Gastroesophageal sphincter (tissue), 3 donors: ENCODE data around the gene RNF215.

Source experiments
- EP300 ChIP-seq: sonication (generic); formaldehyde crosslinking; IDR thresholded peaks from one replicate; pipeline ENCODE4 v1.6.1; 2017; ENCODE audit warnings: antibody characterized with exemption, mild to moderate bottlenecking
- POLR2A ChIP-seq, 2 donors: fragments of 450-650 bp; IDR thresholded peaks; one replicate each; pipeline ENCODE4 v1.6.1; 2017; ENCODE audit warnings: antibody characterized with exemption in 2 of 2, mild to moderate bottlenecking in 2 of 2, moderate library complexity in 1 of 2
- POLR2AphosphoS5 ChIP-seq: sonication (generic); formaldehyde crosslinking; IDR thresholded peaks from one replicate; pipeline ENCODE4 v1.6.1; 2017; ENCODE audit warnings: antibody characterized with exemption
- TF ChIP-seq, protein P1 (sequence below), 4 experiments: fragments of 200-600 bp in 2 of 4; fragments of 450-650 bp in 2 of 4; sonication (generic) in 1 of 4; IDR thresholded peaks; one replicate each; pipeline ENCODE4 v1.5.1; 2017 to 2019; ENCODE audit warnings: antibody characterized with exemption in 4 of 4, mild to moderate bottlenecking in 2 of 4, moderate library complexity in 2 of 4

- TF ChIP-seq POLR2AphosphoS5 (no peak), POLR2A (IDR thresholded peaks at IDR 0.05) (peak; percentile 78 to 83), EP300 (no peak)
- TF ChIP-seq, protein P1, sequence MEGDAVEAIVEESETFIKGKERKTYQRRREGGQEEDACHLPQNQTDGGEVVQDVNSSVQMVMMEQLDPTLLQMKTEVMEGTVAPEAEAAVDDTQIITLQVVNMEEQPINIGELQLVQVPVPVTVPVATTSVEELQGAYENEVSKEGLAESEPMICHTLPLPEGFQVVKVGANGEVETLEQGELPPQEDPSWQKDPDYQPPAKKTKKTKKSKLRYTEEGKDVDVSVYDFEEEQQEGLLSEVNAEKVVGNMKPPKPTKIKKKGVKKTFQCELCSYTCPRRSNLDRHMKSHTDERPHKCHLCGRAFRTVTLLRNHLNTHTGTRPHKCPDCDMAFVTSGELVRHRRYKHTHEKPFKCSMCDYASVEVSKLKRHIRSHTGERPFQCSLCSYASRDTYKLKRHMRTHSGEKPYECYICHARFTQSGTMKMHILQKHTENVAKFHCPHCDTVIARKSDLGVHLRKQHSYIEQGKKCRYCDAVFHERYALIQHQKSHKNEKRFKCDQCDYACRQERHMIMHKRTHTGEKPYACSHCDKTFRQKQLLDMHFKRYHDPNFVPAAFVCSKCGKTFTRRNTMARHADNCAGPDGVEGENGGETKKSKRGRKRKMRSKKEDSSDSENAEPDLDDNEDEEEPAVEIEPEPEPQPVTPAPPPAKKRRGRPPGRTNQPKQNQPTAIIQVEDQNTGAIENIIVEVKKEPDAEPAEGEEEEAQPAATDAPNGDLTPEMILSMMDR (IDR thresholded peaks at IDR 0.05), result peak in 1 of 4 experiments; percentile 21
These were observed 36.2 kb upstream of the RNF215 start for GRCh38 chr22:30423301-30423958.
